ENCODE data around the gene GPSM3. TPM values are rescaled to one million over a fixed set of nuclear protein-coding genes. Genes with fewer than 3 reads are reported as not detected.

The GPSM3 gene
- total and polyA plus RNA-seq, 2 of the 13 experiments (the other 11 are each of a cell fraction or from before 2014, with no cell fraction given) = 0.18 to 6.2 TPM

DNA sequence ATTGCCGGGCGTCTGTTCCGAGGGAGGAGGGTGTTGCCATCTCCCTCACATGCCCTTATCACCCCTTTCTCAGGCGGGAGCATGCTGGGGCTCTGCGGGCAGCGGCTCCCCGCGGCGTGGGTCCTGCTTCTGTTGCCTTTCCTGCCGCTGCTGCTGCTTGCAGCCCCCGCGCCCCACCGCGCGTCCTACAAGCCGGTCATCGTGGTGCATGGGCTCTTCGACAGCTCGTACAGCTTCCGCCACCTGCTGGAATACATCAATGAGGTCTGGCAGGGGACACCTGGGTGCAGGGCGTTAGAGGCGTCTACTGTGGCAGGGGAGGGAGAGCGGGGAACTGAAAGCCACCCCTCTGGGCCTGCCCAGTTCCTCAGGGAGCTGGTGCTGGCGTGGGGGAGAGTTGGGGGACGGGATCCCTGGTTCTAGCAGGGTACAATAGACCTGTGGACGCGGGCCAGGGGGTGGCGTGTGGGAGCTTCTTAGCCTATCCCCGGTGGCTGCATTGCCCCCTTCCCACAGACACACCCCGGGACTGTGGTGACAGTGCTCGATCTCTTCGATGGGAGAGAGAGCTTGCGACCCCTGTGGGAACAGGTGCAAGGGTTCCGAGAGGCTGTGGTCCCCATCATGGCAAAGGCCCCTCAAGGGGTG lies 37.8 kb downstream of the GPSM3 start (continued):
- TF ChIP-seq FOXP1 (IDR thresholded peaks at IDR 0.05) (no peak), FOXP1 (CRISPR knock-in tag; IDR thresholded peaks at IDR 0.05) (no peak), ZNF598 (CRISPR knock-in tag; IDR thresholded peaks at IDR 0.05; ENCODE audit: borderline replicate concordance) (peak; percentile 84; the same call in 1 of the 2 replicates), HOXA3 (CRISPR knock-in tag; IDR thresholded peaks at IDR 0.05) (no peak; the same call in 1 of the 2 replicates), ARID2 (CRISPR knock-in tag; IDR thresholded peaks at IDR 0.05; ENCODE audit: borderline replicate concordance) (no peak), NKX3-1 (CRISPR knock-in tag; IDR thresholded peaks at IDR 0.05) (no peak), RXRB (CRISPR knock-in tag; IDR thresholded peaks at IDR 0.05; ENCODE audit: borderline replicate concordance) (no peak), PHF5A (CRISPR knock-in tag; IDR thresholded peaks at IDR 0.05; ENCODE audit: low read depth, unreplicated experiment) (no peak), MYNN (CRISPR knock-in tag; IDR thresholded peaks at IDR 0.05; ENCODE audit: low read depth) (no peak), ZNF451 (CRISPR knock-in tag; IDR thresholded peaks at IDR 0.05) (no peak), ZFP90 (CRISPR knock-in tag; IDR thresholded peaks at IDR 0.05; ENCODE audit: borderline replicate concordance) (no peak), KDM2A (CRISPR knock-in tag; IDR thresholded peaks at IDR 0.05; ENCODE audit: borderline replicate concordance, low read depth) (peak; percentile 88; the same call in 1 of the 2 replicates), ZNF713 (CRISPR knock-in tag; IDR thresholded peaks at IDR 0.05) (no peak; the same call in 1 of the 2 replicates), ZNF441 (CRISPR knock-in tag; IDR thresholded peaks at IDR 0.05; ENCODE audit: borderline replicate concordance) (0 out of 2 replicates have a peak, but pooled peaks have one; percentile 10), SALL1 (CRISPR knock-in tag; IDR thresholded peaks at IDR 0.05) (peak; percentile 66), FOXJ3 (CRISPR knock-in tag; IDR thresholded peaks at IDR 0.05; ENCODE audit: borderline replicate concordance) (no peak), DR1 (CRISPR knock-in tag; IDR thresholded peaks at IDR 0.05) (no peak), FOXK1 (CRISPR knock-in tag; IDR thresholded peaks at IDR 0.05; ENCODE audit: borderline replicate concordance, low read depth) (peak; percentile 67; the same call in 1 of the 2 replicates)
- TF ChIP-seq, protein P1, sequence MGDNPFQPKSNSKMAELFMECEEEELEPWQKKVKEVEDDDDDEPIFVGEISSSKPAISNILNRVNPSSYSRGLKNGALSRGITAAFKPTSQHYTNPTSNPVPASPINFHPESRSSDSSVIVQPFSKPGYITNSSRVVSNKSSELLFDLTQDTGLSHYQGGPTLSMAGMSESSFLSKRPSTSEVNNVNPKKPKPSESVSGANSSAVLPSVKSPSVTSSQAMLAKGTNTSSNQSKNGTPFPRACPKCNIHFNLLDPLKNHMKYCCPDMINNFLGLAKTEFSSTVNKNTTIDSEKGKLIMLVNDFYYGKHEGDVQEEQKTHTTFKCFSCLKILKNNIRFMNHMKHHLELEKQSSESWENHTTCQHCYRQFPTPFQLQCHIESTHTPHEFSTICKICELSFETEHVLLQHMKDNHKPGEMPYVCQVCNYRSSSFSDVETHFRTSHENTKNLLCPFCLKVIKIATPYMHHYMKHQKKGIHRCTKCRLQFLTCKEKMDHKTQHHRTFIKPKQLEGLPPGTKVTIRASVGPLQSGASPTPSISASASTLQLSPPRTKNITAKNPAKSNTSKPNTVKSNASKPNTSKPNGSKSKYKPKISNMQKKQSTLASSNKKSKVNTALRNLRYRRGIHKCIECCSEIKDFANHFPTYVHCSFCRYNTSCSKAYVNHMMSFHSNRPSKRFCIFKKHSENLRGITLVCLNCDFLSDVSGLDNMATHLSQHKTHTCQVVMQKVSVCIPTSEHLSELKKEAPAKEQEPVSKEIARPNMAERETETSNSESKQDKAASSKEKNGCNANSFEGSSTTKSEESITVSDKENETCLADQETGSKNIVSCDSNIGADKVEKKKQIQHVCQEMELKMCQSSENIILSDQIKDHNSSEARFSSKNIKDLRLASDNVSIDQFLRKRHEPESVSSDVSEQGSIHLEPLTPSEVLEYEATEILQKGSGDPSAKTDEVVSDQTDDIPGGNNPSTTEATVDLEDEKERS (CRISPR knock-in tag; IDR thresholded peaks at IDR 0.05) = peak; percentile 96
- TF ChIP-seq, protein P2, sequence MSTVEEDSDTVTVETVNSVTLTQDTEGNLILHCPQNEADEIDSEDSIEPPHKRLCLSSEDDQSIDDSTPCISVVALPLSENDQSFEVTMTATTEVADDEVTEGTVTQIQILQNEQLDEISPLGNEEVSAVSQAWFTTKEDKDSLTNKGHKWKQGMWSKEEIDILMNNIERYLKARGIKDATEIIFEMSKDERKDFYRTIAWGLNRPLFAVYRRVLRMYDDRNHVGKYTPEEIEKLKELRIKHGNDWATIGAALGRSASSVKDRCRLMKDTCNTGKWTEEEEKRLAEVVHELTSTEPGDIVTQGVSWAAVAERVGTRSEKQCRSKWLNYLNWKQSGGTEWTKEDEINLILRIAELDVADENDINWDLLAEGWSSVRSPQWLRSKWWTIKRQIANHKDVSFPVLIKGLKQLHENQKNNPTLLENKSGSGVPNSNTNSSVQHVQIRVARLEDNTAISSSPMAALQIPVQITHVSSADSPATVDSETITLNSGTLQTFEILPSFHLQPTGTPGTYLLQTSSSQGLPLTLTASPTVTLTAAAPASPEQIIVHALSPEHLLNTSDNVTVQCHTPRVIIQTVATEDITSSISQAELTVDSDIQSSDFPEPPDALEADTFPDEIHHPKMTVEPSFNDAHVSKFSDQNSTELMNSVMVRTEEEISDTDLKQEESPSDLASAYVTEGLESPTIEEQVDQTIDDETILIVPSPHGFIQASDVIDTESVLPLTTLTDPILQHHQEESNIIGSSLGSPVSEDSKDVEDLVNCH (CRISPR knock-in tag; IDR thresholded peaks at IDR 0.05) = no peak; the same call in 1 of the 2 replicates
- TF ChIP-seq, protein P3, sequence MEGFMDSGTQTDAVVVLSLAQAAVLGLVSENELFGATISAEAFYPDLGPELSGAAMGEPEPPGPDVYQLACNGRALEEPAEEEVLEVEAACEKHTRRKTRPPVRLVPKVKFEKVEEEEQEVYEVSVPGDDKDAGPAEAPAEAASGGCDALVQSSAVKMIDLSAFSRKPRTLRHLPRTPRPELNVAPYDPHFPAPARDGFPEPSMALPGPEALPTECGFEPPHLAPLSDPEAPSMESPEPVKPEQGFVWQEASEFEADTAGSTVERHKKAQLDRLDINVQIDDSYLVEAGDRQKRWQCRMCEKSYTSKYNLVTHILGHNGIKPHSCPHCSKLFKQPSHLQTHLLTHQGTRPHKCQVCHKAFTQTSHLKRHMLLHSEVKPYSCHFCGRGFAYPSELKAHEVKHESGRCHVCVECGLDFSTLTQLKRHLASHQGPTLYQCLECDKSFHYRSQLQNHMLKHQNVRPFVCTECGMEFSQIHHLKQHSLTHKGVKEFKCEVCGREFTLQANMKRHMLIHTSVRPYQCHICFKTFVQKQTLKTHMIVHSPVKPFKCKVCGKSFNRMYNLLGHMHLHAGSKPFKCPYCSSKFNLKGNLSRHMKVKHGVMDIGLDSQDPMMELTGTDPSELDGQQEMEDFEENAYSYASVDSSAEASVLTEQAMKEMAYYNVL (CRISPR knock-in tag; IDR thresholded peaks at IDR 0.05; ENCODE audit: borderline replicate concordance) = 0 out of 2 replicates have a peak, but pooled peaks have one; percentile 5
- TF ChIP-seq, protein P4, sequence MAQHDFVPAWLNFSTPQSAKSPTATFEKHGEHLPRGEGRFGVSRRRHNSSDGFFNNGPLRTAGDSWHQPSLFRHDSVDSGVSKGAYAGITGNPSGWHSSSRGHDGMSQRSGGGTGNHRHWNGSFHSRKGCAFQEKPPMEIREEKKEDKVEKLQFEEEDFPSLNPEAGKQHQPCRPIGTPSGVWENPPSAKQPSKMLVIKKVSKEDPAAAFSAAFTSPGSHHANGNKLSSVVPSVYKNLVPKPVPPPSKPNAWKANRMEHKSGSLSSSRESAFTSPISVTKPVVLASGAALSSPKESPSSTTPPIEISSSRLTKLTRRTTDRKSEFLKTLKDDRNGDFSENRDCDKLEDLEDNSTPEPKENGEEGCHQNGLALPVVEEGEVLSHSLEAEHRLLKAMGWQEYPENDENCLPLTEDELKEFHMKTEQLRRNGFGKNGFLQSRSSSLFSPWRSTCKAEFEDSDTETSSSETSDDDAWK (CRISPR knock-in tag; IDR thresholded peaks at IDR 0.05) = no peak
